Mammary epithelial cell (primary cell): ENCODE measurements around the gene CD58.

Experiments
- CTCF ChIP-seq, 2 donors: IDR thresholded peaks in 1 of 2; conservative IDR thresholded peaks in 1 of 2; 2 replicates each; pipeline ENCODE4 v1.5.1; 2011 to 2012; ENCODE audit warnings: inconsistent platforms in 2 of 2, low read length in 2 of 2, mild to moderate bottlenecking in 2 of 2, control low read depth in 1 of 2, low read depth in 1 of 2; ENCODE audit not compliant: insufficient read depth in 1 of 2; ENCODE audit errors: extremely low read depth in 1 of 2
- EZH2 ChIP-seq: IDR thresholded peaks from 2 replicates; pipeline ENCODE4 v1.6.1; 2012; ENCODE audit warnings: low read length, inconsistent platforms, borderline replicate concordance

- TF ChIP-seq CTCF (conservative IDR thresholded peaks at IDR 0.05 in 1 of 2, IDR thresholded peaks at IDR 0.05 in 1 of 2; ENCODE audit: extremely low read depth in 1 of 2, insufficient read depth in 1 of 2, low read depth in 1 of 2, low read length in 2 of 2), result no peak
- TF ChIP-seq EZH2, result no peak
These were observed 81.6 kb downstream of the CD58 start for GRCh38 chr1:116489231-116489697.
